HS-27A (cell line): ENCODE results near the gene SRP68.
"Not testable (repeated sequence)": the region's sequence is repeated elsewhere in the genome, so short reads cannot be mapped to it uniquely, and the experiment has no call there.

Experiments
- DNase-seq: peaks from one replicate; pipeline ENCODE4 v3.0.0-alpha.2; 2012; ENCODE audit warnings: low read depth, missing footprints

Gene SRP68

DNA sequence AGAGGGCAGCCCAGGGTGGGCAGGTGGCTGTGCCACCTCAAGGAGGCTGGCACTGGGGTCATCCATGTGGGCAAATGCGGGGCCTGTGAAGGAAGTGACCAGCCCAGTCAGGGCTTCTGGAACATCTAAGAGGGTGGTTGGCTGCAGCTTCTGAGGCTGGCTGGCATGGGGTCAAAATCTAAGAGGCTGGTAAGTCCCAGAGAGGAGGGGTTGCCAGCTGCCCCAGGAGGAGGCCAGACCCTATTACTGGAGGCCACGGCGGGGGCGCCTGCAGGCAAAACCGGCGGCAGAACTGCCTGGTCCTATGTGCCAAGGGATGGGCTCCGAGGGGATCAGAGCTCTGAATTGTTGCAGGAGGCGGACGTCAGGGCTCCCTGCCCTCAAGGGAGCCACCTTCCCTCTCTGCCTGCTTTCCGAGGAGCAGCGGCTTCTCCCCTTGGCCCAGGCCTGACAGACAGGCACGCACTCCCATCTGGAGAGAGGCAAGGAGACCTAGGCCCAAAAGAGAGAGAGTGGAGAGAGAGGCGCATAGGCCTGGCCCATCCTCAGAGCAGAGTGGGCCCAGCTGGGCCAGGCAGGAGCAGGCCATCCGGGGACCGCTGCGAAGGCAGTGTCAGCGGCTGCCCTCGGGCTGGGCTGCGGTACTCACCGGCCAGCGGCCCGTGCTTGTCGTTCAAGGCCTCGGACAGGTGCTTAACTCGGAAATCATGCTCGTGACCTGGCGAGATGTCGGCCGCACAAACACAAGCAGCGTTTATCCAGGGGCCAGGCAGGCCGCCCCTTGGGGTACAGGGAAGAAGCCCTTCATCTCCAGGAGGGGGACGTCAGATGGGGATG is 17.6 kb upstream of the SRP68 start:
- DNase-seq = no peak

DNA sequence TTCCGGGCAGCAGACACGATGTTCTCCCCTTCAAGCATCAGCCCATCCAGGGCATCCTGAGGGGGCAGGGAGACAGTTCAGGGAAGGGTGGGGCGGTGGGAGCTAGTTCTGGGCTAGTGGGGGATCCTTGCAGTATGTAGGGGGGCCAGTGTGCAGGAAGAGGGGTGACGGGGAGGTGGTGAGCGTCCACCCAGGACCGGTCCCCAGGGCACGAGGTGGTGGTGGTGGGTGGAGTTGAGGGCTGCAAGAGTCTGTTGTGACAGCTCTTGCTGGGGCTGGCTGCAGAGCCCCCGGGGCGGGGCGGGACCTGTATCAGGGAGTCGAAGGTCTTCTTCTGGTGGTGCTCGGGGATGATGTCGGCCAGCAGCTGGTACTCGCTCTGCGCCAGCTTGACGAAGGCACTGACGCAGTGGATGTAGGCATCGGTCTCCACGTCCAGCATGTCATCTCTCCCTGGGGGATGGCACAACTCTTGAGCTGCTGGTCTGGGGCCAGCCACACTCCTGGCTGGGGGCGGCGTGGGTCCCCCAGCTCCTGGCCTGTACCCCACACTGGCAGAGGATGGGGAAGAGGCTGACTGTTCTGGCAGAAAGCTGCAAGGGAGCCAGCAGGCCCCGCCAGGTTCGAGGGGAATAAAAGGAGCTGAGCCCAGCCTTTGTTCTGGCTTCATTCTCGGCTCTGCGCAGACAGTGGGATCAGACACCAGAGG is 16.7 kb upstream of the SRP68 start:
- DNase-seq = no peak

DNA sequence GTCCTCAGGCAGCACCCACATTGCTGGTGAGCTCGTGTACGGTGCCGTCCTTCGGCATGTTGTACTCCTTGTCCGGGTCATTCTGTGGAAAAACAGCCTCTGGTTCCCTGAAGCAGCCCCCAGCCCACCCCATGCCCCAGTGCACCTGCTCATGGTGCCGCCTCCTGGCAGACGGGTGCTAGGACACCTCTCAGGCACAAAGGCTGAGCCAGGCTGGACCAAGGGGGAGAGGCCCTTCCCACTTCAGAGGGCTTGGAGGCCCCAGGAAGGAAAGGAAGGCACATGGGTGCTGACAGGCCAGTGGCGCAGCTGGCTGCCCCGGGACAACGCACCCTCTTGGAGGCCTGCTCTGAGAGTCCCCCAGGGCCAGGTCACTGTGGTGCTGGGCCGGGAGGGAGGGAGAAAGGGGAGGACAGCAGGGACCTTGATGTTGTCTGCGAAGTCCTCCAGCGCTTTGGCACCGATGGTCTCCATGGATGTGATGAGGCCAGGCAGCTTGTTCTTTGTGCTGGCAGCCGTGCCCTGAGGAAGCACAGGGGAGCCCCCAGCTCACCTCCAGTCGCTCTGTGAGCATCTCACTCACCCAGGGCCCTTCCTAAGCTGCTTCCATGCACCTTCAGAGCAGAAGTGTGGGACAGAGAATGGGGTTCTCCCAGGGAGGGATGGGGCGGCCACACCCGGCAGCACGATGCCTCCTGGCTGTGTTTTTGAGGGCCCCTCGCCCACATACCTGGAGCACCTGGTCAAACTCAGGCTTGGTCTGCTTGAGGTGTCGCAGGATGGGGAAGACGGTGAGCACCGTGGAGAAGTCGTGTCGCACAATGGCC is 15.9 kb upstream of the SRP68 start:
- DNase-seq = no peak

DNA sequence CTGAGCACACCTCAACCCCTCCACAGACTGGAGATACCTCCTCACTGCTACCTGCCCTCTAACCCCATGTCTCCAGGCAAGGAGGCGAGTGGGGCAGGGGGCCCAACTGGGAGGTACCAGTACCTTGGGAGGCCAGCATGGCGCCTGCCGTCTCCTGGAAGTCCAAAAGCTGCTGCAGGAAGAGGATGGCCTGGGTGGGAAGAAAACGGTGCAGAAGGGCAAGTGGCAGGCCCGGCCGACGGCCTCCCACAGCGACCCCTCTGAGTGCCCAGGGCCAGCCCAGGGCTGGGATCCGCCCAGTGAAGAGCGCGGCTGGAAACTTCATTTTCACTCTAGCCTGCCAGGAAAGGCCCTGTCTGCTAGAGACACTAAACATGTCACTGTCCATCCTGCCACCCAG is 15.2 kb upstream of the SRP68 start:
- DNase-seq = no peak

- no peak for DNase-seq
Observed at GRCh38 chr17:76086384-76086783, 14.1 kb upstream of the SRP68 start.

- DNase-seq = no peak
Observed at GRCh38 chr17:76085731-76086366, 13.5 kb upstream of the SRP68 start.

- DNase-seq = no peak
Observed at GRCh38 chr17:76085066-76085730, 12.9 kb upstream of the SRP68 start.

GRCh38 chr17:76083536-76084182 is 11.3 kb upstream of the SRP68 start:
- no peak for DNase-seq

DNA sequence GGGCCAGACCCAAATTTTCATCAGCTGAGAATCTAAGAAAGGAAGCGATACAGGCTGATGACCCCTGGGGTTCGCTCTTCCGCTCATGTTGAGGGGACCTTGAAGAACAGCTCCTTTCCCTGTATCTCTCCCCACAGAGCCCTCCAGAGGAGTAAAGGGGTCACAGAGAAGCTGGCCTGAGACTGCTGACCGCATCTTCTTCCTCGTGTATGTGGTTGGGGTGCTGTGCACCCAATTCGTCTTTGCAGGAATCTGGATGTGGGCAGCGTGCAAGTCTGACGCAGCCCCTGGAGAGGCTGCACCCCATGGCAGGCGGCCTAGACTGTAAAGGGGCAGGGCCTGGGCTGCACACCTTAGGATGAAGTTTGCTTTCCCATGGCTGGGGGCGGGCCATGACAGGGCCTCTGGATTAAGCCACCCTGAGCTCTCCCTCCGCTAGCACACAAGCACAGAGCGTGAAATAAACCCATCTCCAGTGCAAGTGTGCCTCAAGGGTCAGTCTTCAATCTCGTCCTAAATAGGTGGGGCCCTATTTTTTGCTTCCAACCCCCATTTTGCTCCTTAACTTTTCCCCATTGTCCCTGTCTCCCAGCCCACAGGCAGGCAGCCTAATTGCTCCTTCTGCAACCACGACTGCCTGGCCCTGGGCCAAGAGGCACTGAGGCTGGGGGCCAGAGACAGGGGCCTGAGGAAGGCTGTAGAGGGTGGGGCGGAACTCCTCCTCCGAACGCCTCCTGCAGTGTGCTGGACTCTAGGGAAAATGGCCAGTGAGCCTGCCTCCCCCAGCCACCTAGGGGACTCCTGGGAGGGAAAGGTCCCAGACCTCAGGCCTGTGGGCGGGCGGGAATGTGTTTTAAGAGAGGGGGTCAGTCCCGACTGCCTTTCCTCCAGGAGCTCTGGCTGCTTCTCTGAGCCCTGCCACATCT is 10.3 kb upstream of the SRP68 start:
- DNase-seq = no peak

- DNase-seq = no peak
Observed at GRCh38 chr17:76081295-76082210, 9.2 kb upstream of the SRP68 start.

- DNase-seq = no peak
Observed at GRCh38 chr17:76080768-76081287, 8.5 kb upstream of the SRP68 start.

DNA sequence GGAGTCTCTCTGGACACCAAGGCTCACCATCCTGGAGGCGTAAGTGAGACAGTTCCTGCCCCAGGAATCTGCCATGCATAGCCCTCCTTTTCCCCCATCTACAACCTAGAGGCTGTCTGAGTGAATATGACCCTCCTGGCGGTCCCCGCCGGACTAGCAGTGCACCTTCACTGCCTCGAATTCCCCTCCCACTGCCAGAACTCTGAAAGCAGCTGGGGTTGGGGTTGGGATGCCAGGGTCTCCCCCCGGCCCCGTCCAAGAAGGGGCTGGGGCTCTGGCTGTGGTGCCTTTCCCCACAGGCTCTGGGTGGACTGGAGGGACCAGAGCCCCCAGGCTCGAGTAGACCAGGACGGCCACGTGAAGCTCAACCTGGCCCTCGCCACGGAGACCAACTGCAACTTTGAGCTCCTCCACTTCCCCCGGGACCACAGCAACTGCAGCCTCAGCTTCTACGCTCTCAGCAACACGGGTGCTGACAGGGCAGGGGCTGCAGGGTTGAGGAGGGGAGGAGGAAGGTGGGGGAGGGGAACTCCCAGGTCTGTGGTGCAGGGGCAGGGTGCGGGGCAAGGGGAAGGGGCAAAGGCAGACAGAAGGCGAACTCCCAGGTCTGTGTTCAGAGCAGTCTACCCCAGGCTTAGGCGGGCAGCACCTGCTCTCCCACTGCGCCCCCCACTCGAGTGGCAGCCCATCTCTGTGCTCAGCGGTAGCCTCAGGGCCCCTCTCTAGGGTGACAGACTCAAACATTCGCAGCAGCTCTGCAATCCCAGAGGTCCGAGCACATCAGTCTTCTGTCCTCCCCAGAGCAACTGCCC is 7.8 kb upstream of the SRP68 start:
- no peak for DNase-seq

DNA sequence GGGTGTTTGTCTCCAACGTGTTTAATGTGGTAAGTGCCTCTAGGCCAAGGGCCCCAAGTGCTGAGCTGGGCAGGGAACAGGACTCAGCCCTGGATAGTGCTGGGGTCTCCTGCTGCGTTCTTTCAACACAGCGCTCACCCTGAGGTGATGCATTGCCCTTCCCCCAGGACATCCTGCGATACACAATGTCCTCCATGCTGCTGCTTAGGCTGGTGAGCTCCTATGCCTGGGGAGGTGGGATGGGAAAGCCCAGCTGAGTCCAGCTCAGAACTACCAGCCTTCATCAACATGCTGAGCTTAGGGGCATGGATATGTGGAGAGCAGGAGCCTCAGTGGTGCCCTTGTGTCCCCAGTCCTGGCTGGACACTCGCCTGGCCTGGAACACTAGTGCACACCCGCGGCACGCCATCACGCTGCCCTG is 7.2 kb upstream of the SRP68 start:
- no peak for DNase-seq

- DNase-seq = no peak
Observed at GRCh38 chr17:76078860-76079534, 6.7 kb upstream of the SRP68 start, which contains the start of gene ZACN. ZACN (plus strand) TSS chr17:76079182; CDS start chr17:76079265, 83 bp downstream.

GRCh38 chr17:76078370-76078769 is 6.1 kb upstream of the SRP68 start:
- DNase-seq = not testable (repeated sequence)

DNA sequence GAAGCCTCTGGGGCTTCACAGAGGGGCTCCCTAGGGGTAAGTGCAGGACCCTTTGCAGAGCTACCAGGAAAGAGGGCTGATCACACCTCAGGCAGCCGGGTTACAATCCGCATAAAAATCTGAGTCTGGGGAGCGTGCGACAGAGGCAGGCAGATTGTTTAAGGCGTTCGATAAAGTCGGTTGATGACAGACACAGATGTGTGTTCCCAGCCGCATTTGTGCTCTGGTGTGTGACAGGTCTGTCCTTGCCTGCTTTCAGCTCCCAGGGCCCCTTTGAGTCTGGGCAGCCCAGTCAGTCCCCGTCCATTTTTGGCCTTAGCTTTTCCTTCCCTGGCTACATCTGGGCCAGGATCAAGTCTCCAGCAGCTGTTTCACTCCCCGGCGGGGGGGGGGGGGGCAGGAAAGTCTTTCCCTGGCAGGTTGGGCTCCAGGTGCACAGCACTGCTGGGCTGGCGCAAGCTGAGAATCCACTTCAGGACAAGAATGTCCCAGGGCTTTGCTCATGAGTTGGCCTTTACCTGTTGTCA is 5.3 kb upstream of the SRP68 start:
- DNase-seq = no peak
